ENCODE results near the gene PLCH1. TPM values are rescaled to one million over a fixed set of nuclear protein-coding genes. Genes with fewer than 3 reads are reported as not detected.
A peak's percentile ranks its signal among the peaks of the same experiment; 100 is the strongest.

Gene PLCH1
- total and polyA plus RNA-seq, 2 donors (not counting 1 experiment from before 2014, with no cell fraction given): under 0.01 to 0.03 TPM

DNA sequence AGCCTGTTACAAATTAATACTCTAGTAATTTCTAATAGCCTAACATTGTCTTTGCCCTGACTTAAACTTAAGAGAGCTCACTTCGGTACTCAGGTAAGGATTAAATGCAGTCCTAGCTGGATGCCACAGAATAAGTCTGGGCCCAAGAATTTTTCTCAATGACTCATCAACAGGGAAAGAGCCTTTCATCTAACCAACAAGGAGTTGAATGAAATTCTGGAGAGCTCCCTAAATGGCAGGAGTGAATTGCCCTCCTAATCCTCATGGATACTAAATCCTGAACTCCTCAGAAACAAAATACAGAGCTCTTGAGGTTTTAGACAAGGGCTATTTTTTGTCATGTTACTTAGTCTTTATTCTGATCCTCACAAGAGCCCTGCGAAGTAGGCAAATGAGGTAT lies 159.5 kb downstream of the PLCH1 start:
- peak in 1 of 2 donors; percentile 7 for DNase-seq (ENCODE audit: low read depth in 2 of 2)
- H3K27ac ChIP-seq (ENCODE audit: insufficient read depth, low read length): no peak overlapping the region
- no peaks in the 10 kb centered on the region for H3K79me2 ChIP-seq (ENCODE audit: control insufficient read depth, insufficient read depth, low read length)
- H3K36me3 ChIP-seq (ENCODE audit: control insufficient read depth, insufficient read depth, low read length): no peaks in the 10 kb centered on the region
- no peaks in the 10 kb centered on the region for H3K27me3 ChIP-seq (ENCODE audit: control insufficient read depth, insufficient read depth, low read length)
- no peak overlapping the region for H3K4me3 ChIP-seq (replicated peaks in 1 of 4; ENCODE audit: control extremely low read depth in 1 of 4, insufficient read depth in 1 of 4, low read depth in 3 of 4, low read length in 4 of 4)
- no peaks in the 10 kb centered on the region for H3K9me3 ChIP-seq (ENCODE audit: control insufficient read depth, insufficient read depth, low read depth, low read length)
- no peaks in the 10 kb centered on the region for H3K4me1 ChIP-seq (ENCODE audit: control insufficient read depth, extremely low read depth, insufficient read depth, low read length)
- no peak for TF ChIP-seq EZH2 (IDR thresholded peaks at IDR 0.05; ENCODE audit: low read length, missing control alignments)
- TF ChIP-seq, protein P1, sequence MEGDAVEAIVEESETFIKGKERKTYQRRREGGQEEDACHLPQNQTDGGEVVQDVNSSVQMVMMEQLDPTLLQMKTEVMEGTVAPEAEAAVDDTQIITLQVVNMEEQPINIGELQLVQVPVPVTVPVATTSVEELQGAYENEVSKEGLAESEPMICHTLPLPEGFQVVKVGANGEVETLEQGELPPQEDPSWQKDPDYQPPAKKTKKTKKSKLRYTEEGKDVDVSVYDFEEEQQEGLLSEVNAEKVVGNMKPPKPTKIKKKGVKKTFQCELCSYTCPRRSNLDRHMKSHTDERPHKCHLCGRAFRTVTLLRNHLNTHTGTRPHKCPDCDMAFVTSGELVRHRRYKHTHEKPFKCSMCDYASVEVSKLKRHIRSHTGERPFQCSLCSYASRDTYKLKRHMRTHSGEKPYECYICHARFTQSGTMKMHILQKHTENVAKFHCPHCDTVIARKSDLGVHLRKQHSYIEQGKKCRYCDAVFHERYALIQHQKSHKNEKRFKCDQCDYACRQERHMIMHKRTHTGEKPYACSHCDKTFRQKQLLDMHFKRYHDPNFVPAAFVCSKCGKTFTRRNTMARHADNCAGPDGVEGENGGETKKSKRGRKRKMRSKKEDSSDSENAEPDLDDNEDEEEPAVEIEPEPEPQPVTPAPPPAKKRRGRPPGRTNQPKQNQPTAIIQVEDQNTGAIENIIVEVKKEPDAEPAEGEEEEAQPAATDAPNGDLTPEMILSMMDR (conservative IDR thresholded peaks at IDR 0.05 in 1 of 2, IDR thresholded peaks at IDR 0.05 in 1 of 2; ENCODE audit: low read depth in 1 of 2, low read length in 2 of 2): no peak
- H3K9ac ChIP-seq (ENCODE audit: insufficient read depth, low read length): no peak overlapping the region
- H3K4me2 ChIP-seq (ENCODE audit: extremely low read depth, insufficient read depth, low read length): no peak overlapping the region
- H4K20me1 ChIP-seq (ENCODE audit: control insufficient read depth, extremely low read depth, insufficient read depth, low read length): no peaks in the 10 kb centered on the region
- no peak overlapping the region for H2AFZ ChIP-seq (ENCODE audit: low read length)

DNA sequence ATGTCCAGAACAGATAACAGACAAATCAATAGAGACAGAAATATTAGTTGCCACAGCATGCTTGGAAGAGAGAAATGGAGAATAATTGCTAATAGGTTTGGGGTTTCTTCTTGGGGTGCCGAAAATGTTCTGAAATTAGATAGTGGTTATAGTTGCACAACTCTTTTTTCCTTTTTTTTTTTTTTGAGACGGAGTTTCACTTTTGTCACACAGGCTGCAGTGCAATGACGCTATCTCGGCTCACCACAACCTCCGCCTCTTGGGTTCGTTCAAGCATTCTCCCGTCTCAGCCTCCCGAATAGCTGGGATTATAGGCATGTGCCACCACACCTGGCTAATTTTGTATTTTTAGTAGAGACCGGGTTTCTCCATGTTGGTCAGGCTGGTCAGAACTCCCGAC lies 163.3 kb downstream of the PLCH1 start:
- Histone ChIP-seq H3K9ac (ENCODE audit: insufficient read depth, low read length) (no peak overlapping the region), H3K4me2 (ENCODE audit: extremely low read depth, insufficient read depth, low read length) (no peak overlapping the region), H3K79me2 (ENCODE audit: control insufficient read depth, insufficient read depth, low read length) (no peaks in the 10 kb centered on the region), H2AFZ (ENCODE audit: low read length) (no peak overlapping the region), H3K27ac (ENCODE audit: insufficient read depth, low read length) (no peak overlapping the region), H3K4me3 (replicated peaks in 1 of 4; ENCODE audit: control extremely low read depth in 1 of 4, insufficient read depth in 1 of 4, low read depth in 3 of 4, low read length in 4 of 4) (no peak overlapping the region), H3K36me3 (ENCODE audit: control insufficient read depth, insufficient read depth, low read length) (no peaks in the 10 kb centered on the region), H3K4me1 (ENCODE audit: control insufficient read depth, extremely low read depth, insufficient read depth, low read length) (no peaks in the 10 kb centered on the region), H3K27me3 (ENCODE audit: control insufficient read depth, insufficient read depth, low read length) (no peaks in the 10 kb centered on the region), H4K20me1 (ENCODE audit: control insufficient read depth, extremely low read depth, insufficient read depth, low read length) (no peaks in the 10 kb centered on the region), H3K9me3 (ENCODE audit: control insufficient read depth, insufficient read depth, low read depth, low read length) (no peaks in the 10 kb centered on the region)
- TF ChIP-seq, protein P1 (conservative IDR thresholded peaks at IDR 0.05 in 1 of 2, IDR thresholded peaks at IDR 0.05 in 1 of 2; ENCODE audit: low read depth in 1 of 2, low read length in 2 of 2): no peak
- TF ChIP-seq EZH2 (IDR thresholded peaks at IDR 0.05; ENCODE audit: low read length, missing control alignments): no peak
- DNase-seq (ENCODE audit: low read depth in 2 of 2): no peak

DNA sequence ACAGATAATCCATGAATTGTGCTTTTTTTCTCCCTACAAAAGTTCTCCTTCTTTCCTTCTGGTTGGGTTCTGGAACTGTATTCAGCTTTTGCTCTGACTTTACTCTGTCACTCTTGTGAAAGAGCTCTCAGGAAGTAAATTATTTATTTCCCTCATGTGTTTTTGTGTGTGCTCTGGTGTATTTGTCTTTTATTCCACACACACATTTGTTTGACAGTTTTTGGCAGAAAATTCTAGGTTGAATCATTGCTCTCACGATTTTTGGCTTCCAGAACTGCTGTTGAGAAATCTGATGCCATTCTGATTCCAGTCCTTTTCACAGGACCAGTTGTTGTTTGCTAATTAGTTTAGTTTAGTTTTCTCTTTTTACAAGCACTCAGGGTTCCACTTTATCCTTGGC lies 172.8 kb downstream of the PLCH1 start:
- TF ChIP-seq EZH2 (IDR thresholded peaks at IDR 0.05; ENCODE audit: low read length, missing control alignments): no peak
- TF ChIP-seq, protein P1 (conservative IDR thresholded peaks at IDR 0.05 in 1 of 2, IDR thresholded peaks at IDR 0.05 in 1 of 2; ENCODE audit: low read depth in 1 of 2, low read length in 2 of 2): no peak
- H3K4me2 ChIP-seq (ENCODE audit: extremely low read depth, insufficient read depth, low read length): no peak overlapping the region
- H3K4me3 ChIP-seq (replicated peaks in 1 of 4; ENCODE audit: control extremely low read depth in 1 of 4, insufficient read depth in 1 of 4, low read depth in 3 of 4, low read length in 4 of 4): no peak overlapping the region
- no peak overlapping the region for H2AFZ ChIP-seq (ENCODE audit: low read length)
- no peaks in the 10 kb centered on the region for H3K36me3 ChIP-seq (ENCODE audit: control insufficient read depth, insufficient read depth, low read length)
- no peaks in the 10 kb centered on the region for H3K9me3 ChIP-seq (ENCODE audit: control insufficient read depth, insufficient read depth, low read depth, low read length)
- H3K4me1 ChIP-seq (ENCODE audit: control insufficient read depth, extremely low read depth, insufficient read depth, low read length): no peaks in the 10 kb centered on the region
- H3K79me2 ChIP-seq (ENCODE audit: control insufficient read depth, insufficient read depth, low read length): no peaks in the 10 kb centered on the region
- no peak overlapping the region for H3K27ac ChIP-seq (ENCODE audit: insufficient read depth, low read length)
- H3K9ac ChIP-seq (ENCODE audit: insufficient read depth, low read length): no peak overlapping the region
- peak; percentile 26 to 44 for DNase-seq (ENCODE audit: low read depth in 2 of 2)
- H3K27me3 ChIP-seq (ENCODE audit: control insufficient read depth, insufficient read depth, low read length): no peaks in the 10 kb centered on the region
- no peaks in the 10 kb centered on the region for H4K20me1 ChIP-seq (ENCODE audit: control insufficient read depth, extremely low read depth, insufficient read depth, low read length)
